Common myeloid progenitor, CD34-positive (primary cell): ENCODE measurements around the gene DENND1B.

ENCODE experiments used
- CTCF ChIA-PET: fragments of 350-600 bp; sonication (Branson Sonifier 250); formaldehyde crosslinking; loops from one replicate; lab custom pipeline; 2021; ENCODE audit warnings: antibody characterized with exemption; lab: Charles Lee
- POLR2A ChIA-PET: fragments of 350-600 bp; sonication (Branson Sonifier 250); formaldehyde crosslinking; loops from one replicate; lab custom pipeline; 2021; ENCODE audit warnings: antibody characterized with exemption; lab: Charles Lee
- DNase-seq, 3 donors: peaks; one replicate each; pipeline versions ENCODE4 v3.0.0 to v3.0.0-alpha.2; 2013
- H3K27ac ChIP-seq, 2 experiments: 1 replicate in 1 of 2; 2 replicates in 1 of 2; pipeline ENCODE4 v1.7.0; 2013; ENCODE audit warnings: inconsistent platforms in 2 of 2, low read length in 2 of 2, mild to moderate bottlenecking in 2 of 2, low read depth in 1 of 2, moderate library complexity in 1 of 2; ENCODE audit not compliant: severe bottlenecking in 2 of 2, insufficient read depth in 1 of 2, poor library complexity in 1 of 2
- H3K27me3 ChIP-seq, 5 experiments: replicated peaks in 2 of 5; 1 replicate in 3 of 5; 2 replicates in 2 of 5; pipeline versions ENCODE4 v1.6.1 to v1.7.0; 2013; ENCODE audit warnings: low read length in 4 of 5, mild to moderate bottlenecking in 2 of 5, moderate library complexity in 2 of 5, inconsistent platforms in 1 of 5; ENCODE audit not compliant: insufficient read depth in 5 of 5, control insufficient read depth in 4 of 5
- H3K36me3 ChIP-seq, 4 experiments: 1 replicate in 2 of 4; 2 replicates in 2 of 4; pipeline versions ENCODE4 v1.6.1 to v1.7.0; 2013; ENCODE audit warnings: low read length in 3 of 4, control low read depth in 1 of 4, mild to moderate bottlenecking in 1 of 4; ENCODE audit not compliant: control insufficient read depth in 4 of 4, insufficient read depth in 4 of 4
- H3K4me1 ChIP-seq, 4 experiments: 1 replicate in 3 of 4; 2 replicates in 1 of 4; pipeline versions ENCODE4 v1.6.1 to v1.7.1; 2013; ENCODE audit warnings: low read length in 3 of 4, mild to moderate bottlenecking in 3 of 4, control low read depth in 1 of 4, inconsistent platforms in 1 of 4, moderate library complexity in 1 of 4; ENCODE audit not compliant: control insufficient read depth in 4 of 4, insufficient read depth in 4 of 4; ENCODE audit errors: control extremely low read depth in 1 of 4
- H3K4me3 ChIP-seq, 7 experiments: 1 replicate in 4 of 7; 2 replicates in 3 of 7; pipeline versions ENCODE4 v1.5.1 to v1.7.0; 2013; ENCODE audit warnings: mild to moderate bottlenecking in 7 of 7, low read length in 6 of 7, moderate library complexity in 6 of 7, inconsistent platforms in 2 of 7, low read depth in 2 of 7, control low read depth in 1 of 7; ENCODE audit not compliant: insufficient read depth in 4 of 7, control insufficient read depth in 1 of 7; ENCODE audit errors: extremely low read depth in 1 of 7
- H3K9me3 ChIP-seq, 5 experiments: 1 replicate in 4 of 5; 2 replicates in 1 of 5; pipeline versions ENCODE4 v1.6.1 to v1.7.1; 2013; ENCODE audit warnings: low read length in 4 of 5, mild to moderate bottlenecking in 2 of 5, inconsistent platforms in 1 of 5, low read depth in 1 of 5, moderate library complexity in 1 of 5; ENCODE audit not compliant: control insufficient read depth in 4 of 5, insufficient read depth in 2 of 5; ENCODE audit errors: control extremely low read depth in 1 of 5
- WGBS: methylation state at CpG from one replicate; pipeline ENCODE4 v1.1.5; 2013; ENCODE audit not compliant: insufficient coverage; 5-methylcytosine and 5-hydroxymethylcytosine counted together

Gene DENND1B

GRCh38 chr1:197659171-197659570 is 116.1 kb downstream of the DENND1B start:
- CTCF ChIA-PET, result no interaction called here
- WGBS, result no CpG with 5 or more reads among the region's 3 CpGs

GRCh38 chr1:197649188-197649587 is 126.1 kb downstream of the DENND1B start:
- Histone ChIP-seq H3K4me3 (no peak overlapping the region), H3K9me3 (no peaks in the 10 kb centered on the region), H3K27ac (no peak overlapping the region), H3K27me3 (no peaks in the 10 kb centered on the region), H3K4me1 (no peaks in the 10 kb centered on the region), H3K36me3 (peaks cover 0 to 13% (median 4%) of the 10 kb centered on the region in 4 experiments)
- ChIA-PET CTCF (interaction anchor here (1.0 kb wide), 1 partner anchor 11 kb away, joined by 3 read pairs; no protein-coding TSS in a partner anchor), POLR2A (no interaction called here)
- 89% methylated on average over 1 of the region's 2 CpGs for WGBS
- no peak for DNase-seq

More at GRCh38 chr1:197659171-197659570, 116.1 kb downstream of the DENND1B start:
- POLR2A ChIA-PET, result no interaction called here
- H3K27me3 ChIP-seq, result no peaks in the 10 kb centered on the region
- peak; percentile 11 to 65 (median 44) for DNase-seq
- peak overlapping the region in 4 of 7 experiments; percentile 38 to 77 (median 54) for H3K4me3 ChIP-seq
- peak overlapping the region in 1 of 2 experiments; percentile 61 for H3K27ac ChIP-seq
- H3K9me3 ChIP-seq, result no peaks in the 10 kb centered on the region
- H3K36me3 ChIP-seq, result peaks cover 0 to 10% (median 7%) of the 10 kb centered on the region in 4 experiments
- peaks cover 0 to 6% (median 3%) of the 10 kb centered on the region in 4 experiments for H3K4me1 ChIP-seq

GRCh38 chr1:197638316-197638715 is 137.0 kb downstream of the DENND1B start:
- H3K9me3 ChIP-seq, result peaks cover 0 to 7% (median 0%) of the 10 kb centered on the region in 5 experiments
- H3K4me1 ChIP-seq, result no peaks in the 10 kb centered on the region
- 88% methylated on average over 1 of the region's 2 CpGs for WGBS
- DNase-seq, result no peak
- H3K27ac ChIP-seq, result no peak overlapping the region
- ChIA-PET CTCF (no interaction called here), POLR2A (no interaction called here)
- H3K27me3 ChIP-seq, result no peaks in the 10 kb centered on the region
- H3K4me3 ChIP-seq, result no peak overlapping the region
- H3K36me3 ChIP-seq, result peaks cover 8 to 29% (median 12%) of the 10 kb centered on the region in 4 experiments

GRCh38 chr1:197637406-197637805 is 137.9 kb downstream of the DENND1B start:
- no peak overlapping the region for H3K4me3 ChIP-seq
- WGBS, result 100% methylated on average over 2 of the region's 3 CpGs
- peaks cover 0 to 10% (median 0%) of the 10 kb centered on the region in 5 experiments for H3K9me3 ChIP-seq
- H3K27ac ChIP-seq, result no peak overlapping the region
- no peaks in the 10 kb centered on the region for H3K27me3 ChIP-seq
- peaks cover 8 to 28% (median 13%) of the 10 kb centered on the region in 4 experiments for H3K36me3 ChIP-seq
- H3K4me1 ChIP-seq, result peaks cover 0 to under 1% (median 0%) of the 10 kb centered on the region in 4 experiments
- no peak for DNase-seq
- ChIA-PET CTCF (interaction anchor here (0.7 kb wide), 2 partner anchors 12 to 209 kb away, joined by 3 read pairs; no protein-coding TSS in a partner anchor), POLR2A (interaction anchor here (0.6 kb wide), 1 partner anchor 286 kb away, joined by 4 read pairs; no protein-coding TSS in a partner anchor)

GRCh38 chr1:197633447-197634078 is 141.7 kb downstream of the DENND1B start:
- CTCF ChIA-PET, result no interaction called here
- Histone ChIP-seq H3K27me3 (no peaks in the 10 kb centered on the region), H3K9me3 (peaks cover 0 to 10% (median 1%) of the 10 kb centered on the region in 5 experiments), H3K27ac (no peak overlapping the region), H3K4me3 (no peak overlapping the region), H3K4me1 (peaks cover 0 to 4% (median 2%) of the 10 kb centered on the region in 4 experiments), H3K36me3 (peaks cover 5 to 15% (median 9%) of the 10 kb centered on the region in 4 experiments)
- no peak for DNase-seq
- WGBS, result 100% methylated on average over 2 of the region's 2 CpGs
- POLR2A ChIA-PET, result no interaction called here

- ChIA-PET POLR2A (no interaction called here), CTCF (no interaction called here)
- Histone ChIP-seq H3K27me3 (no peaks in the 10 kb centered on the region), H3K9me3 (peaks cover 0 to 10% (median 1%) of the 10 kb centered on the region in 5 experiments), H3K4me3 (no peak overlapping the region), H3K36me3 (peaks cover 5 to 15% (median 8%) of the 10 kb centered on the region in 4 experiments), H3K4me1 (peaks cover 0 to 4% (median 2%) of the 10 kb centered on the region in 4 experiments), H3K27ac (no peak overlapping the region)
- no CpG with 5 or more reads among the region's 1 CpG for WGBS
- DNase-seq, result peak in 2 of 3 donors; percentile 50 to 62
Observed at GRCh38 chr1:197632651-197633050, 142.6 kb downstream of the DENND1B start.

- CTCF ChIA-PET, result interaction anchor here (1.3 kb wide), 1 partner anchor 17 kb away, joined by 4 read pairs; no protein-coding TSS in a partner anchor
- Histone ChIP-seq H3K27me3 (no peaks in the 10 kb centered on the region), H3K4me3 (no peak overlapping the region), H3K4me1 (peaks cover 0 to 4% (median 2%) of the 10 kb centered on the region in 4 experiments), H3K27ac (no peak overlapping the region), H3K9me3 (peaks cover 0 to 10% (median 1%) of the 10 kb centered on the region in 5 experiments), H3K36me3 (peaks cover 5 to 15% (median 8%) of the 10 kb centered on the region in 4 experiments)
- peak; percentile 14 to 59 (median 57) for DNase-seq
- POLR2A ChIA-PET, result no interaction called here
Observed at GRCh38 chr1:197632005-197632404, 143.3 kb downstream of the DENND1B start.
